ENCODE data around the gene LOXL4.

LOXL4 gene

GRCh38 chr10:98267894-98268693 lies at the start of gene LOXL4:
LOXL4 (minus strand) TSS chr10:98268194; CDS start chr10:98263019, 5,175 bp downstream.
- DNase-seq: no peak

GRCh38 chr10:98316661-98317060 lies 48.7 kb upstream of the LOXL4 start:
- no peak for DNase-seq

DNA sequence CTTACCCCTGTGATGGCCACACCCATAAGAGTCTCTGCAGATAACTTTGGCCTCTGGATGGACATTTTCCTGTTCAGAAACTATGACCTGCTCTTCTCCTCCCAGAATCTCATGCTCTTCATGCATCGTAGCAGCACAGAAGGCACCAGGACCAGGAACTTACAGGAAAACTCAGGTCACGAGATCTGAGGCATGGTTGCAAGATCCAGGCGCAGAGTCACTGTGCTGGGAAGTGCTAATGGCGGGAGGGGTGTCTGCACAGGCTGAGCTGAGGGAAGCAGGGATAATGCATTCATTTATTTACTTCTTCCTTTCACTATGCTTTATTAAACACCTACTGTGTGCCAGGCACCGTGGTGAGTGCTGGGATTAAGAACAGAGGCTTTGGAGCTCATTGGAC lies 48.2 kb upstream of the LOXL4 start:
- DNase-seq: no peak

GRCh38 chr10:98314532-98315284 lies 46.7 kb upstream of the LOXL4 start:
- no peak for DNase-seq

DNA sequence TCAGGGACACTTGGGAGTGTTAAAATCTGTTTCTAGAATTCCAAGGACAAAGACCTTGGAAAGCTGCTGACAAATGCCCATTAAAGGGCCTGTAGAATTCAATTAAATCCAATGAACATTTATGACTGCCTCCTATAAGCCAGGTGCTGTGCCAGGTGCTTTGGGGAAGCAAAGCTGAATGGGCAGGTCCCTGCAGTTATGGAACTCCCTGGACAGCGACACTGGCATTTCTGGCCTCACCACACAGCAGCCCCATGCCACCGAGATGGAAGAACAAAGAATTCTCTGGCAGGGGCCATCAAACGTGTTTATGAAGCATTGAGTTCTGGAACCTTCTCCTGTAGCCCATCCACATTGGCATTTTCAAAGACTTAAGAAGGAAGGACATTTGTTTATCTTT lies 45.6 kb upstream of the LOXL4 start:
- no peak for DNase-seq

- DNase-seq: no peak
Observed at GRCh38 chr10:98312822-98313221, 44.8 kb upstream of the LOXL4 start.

DNA sequence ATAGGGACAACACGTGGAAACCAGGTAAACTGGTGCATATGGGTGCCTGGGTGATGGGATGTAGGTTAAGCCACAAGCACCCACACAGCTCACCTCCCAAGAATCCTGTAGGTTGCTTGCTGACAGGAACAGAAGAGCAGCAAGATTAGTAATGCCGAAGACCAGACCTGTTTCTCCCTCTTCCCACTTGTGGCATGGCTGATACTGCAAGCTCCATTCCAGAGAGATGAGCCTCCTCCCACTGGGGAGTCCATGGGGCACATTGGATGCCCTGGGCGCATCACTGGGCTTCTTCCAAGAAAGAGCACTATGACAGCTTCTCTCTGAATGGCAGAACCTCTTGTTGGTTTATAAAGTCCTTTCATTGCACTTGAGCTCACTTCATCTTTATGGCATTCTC lies 44.4 kb upstream of the LOXL4 start:
- DNase-seq: no peak

DNA sequence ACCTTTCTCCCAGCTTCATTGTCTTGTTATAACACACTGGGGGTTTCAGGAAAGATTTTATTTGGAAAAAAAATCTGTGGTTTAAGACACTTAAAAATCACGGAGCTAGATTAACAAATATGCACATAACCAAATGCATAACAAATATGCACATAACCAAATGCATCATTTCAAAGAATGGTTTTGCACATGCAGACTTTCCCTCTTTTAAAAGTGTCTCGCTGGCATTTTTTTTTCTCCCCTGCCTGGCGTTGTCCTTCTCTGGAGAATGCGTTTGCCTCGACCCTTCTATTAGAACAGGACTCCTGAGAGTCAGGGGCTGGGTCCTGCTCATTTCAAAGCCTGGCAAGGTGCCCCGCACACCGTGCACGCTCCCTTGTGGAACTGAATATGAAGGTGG lies 42.7 kb upstream of the LOXL4 start:
- no peak for DNase-seq

DNA sequence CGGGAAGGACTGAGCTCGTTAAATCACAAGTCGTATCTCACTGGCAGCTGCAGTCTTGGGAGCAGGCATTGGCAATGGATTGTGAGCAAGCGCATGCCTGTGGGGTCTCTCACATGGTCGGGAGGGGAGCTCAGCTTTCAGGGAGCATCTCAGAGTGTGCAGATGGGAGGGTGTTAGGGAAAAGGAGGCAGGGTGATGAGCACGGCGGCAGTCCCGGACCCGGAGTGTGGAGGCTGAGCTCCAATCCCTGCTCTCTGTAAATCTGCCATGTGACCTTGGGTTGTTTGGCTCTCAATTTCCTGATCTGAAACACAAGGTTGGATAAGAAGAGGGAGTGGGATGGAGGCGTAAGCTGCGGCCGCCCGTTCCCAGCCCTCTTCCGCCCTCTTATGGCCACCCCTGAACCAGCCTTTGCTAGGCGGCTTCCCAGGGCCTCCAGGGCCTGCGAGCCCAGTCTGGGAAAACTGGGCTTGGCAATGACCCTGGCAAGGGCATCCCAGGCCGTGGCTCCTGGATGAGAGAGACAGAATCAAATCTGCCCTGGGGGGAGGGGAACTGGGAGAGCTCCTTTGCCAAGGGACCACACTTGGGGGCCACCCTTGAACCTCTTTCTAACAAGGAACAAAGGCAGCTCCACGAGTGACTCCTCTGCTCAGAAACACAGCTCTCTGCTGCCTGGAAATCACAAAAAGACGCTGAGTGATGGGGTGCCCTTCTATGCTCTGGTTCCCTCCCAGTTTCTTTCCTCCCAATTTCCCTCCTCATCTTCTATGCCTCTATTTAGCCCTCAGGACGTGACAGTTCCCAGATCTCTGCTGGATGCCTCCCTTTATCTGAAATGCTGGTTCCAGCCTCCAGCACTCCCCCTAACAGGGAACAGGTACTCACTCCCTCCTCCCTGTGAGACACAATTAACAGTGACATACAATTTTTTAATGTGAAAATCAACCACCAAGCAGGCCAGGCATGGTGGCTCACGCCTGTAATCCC lies 41.7 kb upstream of the LOXL4 start:
- peak; percentile 58 to 72 for DNase-seq

DNA sequence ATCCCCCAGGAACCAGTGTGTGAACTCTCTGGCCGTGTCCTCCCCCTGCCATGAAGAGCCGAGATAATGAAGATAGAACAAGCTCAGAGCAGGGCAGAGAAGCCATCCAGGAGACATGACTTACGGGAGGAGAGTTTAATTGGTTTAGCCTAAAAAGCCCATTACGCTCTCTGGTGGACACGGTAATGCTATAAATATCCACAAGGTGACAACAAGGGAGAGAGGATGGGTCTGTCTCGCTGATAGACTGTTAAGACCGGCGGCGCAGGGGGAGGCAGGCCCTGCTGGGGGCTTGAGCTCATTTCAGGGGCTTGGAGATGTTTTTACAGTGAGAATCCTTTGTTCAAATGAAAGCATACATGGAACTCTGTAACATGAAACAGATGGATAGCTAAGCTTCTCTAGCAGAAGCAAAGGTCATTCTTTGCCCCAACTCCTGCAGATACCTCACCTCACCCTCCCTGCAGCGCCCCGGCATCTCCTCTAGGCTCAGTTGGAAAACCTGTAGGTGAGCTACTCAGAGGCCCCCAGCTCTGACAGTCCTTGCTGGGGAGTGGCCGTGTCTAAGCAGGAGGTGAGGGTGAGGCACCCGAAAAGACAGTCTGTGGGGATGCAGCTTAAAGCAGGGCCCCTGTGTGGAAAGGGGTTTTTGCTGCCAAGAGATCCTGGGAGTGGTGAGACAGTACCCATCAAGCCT lies 40.8 kb upstream of the LOXL4 start:
- no peak for DNase-seq

DNA sequence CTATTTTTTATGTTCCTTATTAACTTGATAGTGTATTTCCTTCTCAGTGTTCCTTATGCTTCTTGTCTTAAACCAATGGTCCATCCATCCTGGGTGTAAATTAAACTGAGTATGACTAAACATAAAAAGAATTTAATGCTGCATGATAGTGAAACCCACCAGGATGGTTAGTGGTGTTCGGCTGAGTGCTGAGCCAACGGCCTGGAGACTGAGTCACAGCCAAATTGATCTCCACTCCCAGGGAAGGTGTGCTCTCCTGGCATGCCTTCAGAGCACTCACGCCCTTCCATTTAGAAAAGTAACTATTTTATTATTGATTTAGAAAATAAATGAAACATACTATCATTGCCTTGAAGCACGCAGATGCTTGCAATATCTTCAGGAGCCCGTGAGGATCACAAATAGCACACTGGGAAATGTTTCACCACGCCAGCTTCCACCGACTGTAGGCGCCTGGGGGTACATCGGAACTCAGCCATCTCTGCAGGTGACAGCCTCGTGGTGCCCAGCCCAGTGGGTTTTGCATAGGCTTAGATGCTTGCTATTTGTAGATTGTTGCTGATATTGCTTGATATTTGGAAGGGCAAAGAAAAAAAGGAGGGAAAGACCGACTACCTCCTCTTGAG lies 40.0 kb upstream of the LOXL4 start:
- no peak for DNase-seq

DNA sequence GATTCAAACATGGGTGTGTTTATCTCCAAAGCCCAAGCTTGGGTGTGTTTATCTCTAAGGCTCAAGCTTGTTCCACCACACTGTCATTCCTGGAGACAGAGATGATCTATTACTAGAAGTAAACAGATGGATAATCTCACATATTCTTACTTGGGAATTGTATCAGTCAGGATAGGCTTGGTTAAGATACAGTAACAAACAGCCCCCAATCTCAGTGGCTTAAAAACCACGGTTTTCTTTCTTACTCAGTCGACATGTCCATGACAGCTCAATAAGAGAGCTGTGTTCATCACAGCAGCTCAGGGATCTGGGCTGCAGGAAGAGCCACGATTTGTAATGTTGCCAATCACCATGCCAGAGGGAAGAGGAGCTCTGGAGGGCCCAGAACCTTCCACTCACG lies 38.5 kb upstream of the LOXL4 start:
- no peak for DNase-seq

DNA sequence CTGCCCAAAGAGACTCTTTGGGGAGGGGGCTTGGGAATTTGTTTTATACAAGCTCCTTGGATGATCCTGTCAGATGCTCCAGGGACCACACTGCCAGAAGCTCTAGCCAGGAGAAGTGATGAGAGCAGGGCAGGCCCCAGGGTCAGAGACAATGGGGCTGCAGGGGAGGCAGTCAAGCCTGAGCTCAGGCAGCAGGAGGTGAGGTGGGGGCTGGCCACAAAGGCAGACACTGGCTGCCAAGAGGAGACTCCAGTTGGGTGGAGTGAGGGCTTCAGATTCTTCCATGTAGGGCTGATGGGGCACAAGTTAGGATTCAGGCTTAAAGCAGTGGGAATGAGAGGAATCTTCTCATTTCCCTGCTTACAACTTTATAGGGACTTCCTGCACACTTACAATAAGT lies 35.6 kb upstream of the LOXL4 start:
- no peak for DNase-seq

GRCh38 chr10:98302741-98303365 lies 34.9 kb upstream of the LOXL4 start:
- DNase-seq: peak in 1 of 2 experiments; percentile 7

GRCh38 chr10:98301664-98302319 lies 33.8 kb upstream of the LOXL4 start:
- DNase-seq: peak; percentile 36 to 70

- DNase-seq: no peak
Observed at GRCh38 chr10:98300526-98301229, 32.7 kb upstream of the LOXL4 start.

DNA sequence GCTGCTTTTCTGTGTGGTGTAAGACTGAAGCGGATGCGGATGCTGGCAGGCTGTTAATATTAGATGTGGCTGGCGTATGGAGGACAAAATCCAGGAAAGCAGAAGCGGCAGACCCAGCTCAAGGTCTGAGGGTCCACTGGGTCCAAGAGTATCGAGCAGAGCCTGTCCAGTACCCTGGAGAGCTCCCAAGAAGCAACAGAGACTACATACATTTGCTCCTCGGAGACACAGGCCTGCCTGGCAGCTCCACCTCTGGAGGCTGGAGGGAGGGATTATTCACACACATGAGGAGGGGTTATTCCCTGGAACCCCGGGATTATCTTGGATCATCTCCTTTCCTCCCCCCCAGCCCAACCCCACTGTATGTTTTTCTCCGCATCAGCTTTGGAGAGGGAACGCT lies 31.3 kb upstream of the LOXL4 start:
- DNase-seq: no peak

DNA sequence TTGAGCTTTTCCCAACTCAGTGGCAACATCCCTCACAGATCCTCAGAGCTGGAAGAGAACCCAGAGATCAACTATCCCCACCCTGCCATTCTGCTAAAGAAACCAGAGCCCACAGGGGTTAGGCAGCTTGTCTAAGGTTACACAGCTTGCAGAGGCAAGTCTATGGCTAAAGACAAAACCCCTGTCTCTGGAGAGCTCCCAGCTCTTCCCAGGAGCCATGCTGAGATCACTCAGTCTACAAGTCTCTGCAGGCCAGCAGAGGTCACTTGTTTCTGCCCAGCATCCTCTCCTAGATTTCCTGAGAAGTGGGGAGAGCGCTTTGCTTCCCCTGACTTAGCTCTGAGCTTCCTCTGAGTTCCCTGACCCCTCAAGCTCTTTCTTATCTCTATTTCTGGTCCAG lies 28.5 kb upstream of the LOXL4 start:
- no peak for DNase-seq

DNA sequence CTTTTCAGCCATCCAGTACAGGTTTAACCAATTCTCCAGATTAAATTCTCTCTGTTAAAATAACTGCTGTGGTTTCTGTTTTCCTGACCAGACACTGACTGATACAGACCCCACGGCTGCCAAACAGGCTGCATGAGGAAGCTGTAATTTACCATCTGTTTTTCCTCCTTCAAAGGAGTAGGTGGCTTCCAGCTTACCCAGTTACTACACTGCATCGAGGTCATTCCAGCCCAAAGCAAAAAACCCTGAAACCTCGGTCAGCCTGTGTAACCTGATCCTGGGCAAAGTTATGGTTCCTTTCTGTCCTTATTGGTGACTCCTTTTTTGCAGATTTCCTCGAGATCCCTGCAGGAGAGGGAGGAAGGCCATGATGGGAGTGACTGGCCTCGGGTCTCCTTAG lies 27.9 kb upstream of the LOXL4 start:
- peak in 1 of 2 experiments; percentile 48 for DNase-seq

- peak in 1 of 2 experiments; percentile 58 for DNase-seq
Observed at GRCh38 chr10:98295401-98295811, 27.4 kb upstream of the LOXL4 start.
